Bronchial epithelial cell (primary cell): Measurements from ENCODE around the gene UBE2L6. TPM values are rescaled to one million over a fixed set of nuclear protein-coding genes. Genes with fewer than 3 reads are reported as not detected.

ENCODE experiments used
- DNase-seq: peaks from one replicate; pipeline ENCODE4 v3.0.0-alpha.2; 2010; ENCODE audit warnings: low read depth
- FAIRE-seq: peaks from 2 replicates; lab custom pipeline; 2011; peaks lifted over from hg19 to GRCh38; lab: Jason Lieb, UNC
- H3K27me3 ChIP-seq: 2 replicates; pipeline ENCODE4 v1.5.1; 2011; ENCODE audit warnings: low read length; ENCODE audit not compliant: control insufficient read depth, insufficient read depth
- H3K36me3 ChIP-seq: 2 replicates; pipeline ENCODE4 v1.5.1; 2011; ENCODE audit warnings: low read length; ENCODE audit not compliant: control insufficient read depth, insufficient read depth
- H3K4me3 ChIP-seq: 2 replicates; pipeline ENCODE4 v1.5.1; 2011; ENCODE audit warnings: mild to moderate bottlenecking, low read depth, low read length, control low read depth
- total RNA-seq: library from RNA; depleted of rRNA; stranded (reverse); fragments of >200 nt; gene quantifications from 2 replicates; pipeline ENCODE4 v1.2.1, GENCODE V29; 2014
- TF ChIP-seq, protein P1 (sequence below): IDR thresholded peaks from 2 replicates; pipeline ENCODE4 v1.5.1; 2011; ENCODE audit warnings: mild to moderate bottlenecking, moderate library complexity, low read length, control low read depth, inconsistent platforms; ENCODE audit not compliant: insufficient read depth, severe bottlenecking

Gene UBE2L6
- total RNA-seq, 1 donor from 2014 or later = 7.4 TPM

DNA sequence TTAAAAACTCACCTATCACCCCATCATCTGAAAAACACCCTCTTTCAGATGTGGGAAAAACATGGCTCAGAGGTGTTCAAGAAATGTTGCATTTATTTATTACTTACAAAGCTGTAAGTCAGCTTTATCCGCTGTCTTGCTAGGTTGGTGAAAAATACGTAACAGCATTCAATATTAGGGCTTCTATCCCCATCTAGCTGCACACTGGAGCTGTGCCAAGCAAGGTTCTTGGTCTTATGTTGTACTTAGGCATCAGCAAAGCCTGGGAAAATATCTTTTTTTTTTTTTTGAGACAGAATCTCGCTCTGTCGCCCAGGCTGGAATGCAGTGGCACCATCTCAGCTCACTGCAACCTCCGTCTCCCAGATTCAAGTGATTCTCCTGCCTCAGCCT lies 37.6 kb upstream of the UBE2L6 start:
- TF ChIP-seq, protein P1, sequence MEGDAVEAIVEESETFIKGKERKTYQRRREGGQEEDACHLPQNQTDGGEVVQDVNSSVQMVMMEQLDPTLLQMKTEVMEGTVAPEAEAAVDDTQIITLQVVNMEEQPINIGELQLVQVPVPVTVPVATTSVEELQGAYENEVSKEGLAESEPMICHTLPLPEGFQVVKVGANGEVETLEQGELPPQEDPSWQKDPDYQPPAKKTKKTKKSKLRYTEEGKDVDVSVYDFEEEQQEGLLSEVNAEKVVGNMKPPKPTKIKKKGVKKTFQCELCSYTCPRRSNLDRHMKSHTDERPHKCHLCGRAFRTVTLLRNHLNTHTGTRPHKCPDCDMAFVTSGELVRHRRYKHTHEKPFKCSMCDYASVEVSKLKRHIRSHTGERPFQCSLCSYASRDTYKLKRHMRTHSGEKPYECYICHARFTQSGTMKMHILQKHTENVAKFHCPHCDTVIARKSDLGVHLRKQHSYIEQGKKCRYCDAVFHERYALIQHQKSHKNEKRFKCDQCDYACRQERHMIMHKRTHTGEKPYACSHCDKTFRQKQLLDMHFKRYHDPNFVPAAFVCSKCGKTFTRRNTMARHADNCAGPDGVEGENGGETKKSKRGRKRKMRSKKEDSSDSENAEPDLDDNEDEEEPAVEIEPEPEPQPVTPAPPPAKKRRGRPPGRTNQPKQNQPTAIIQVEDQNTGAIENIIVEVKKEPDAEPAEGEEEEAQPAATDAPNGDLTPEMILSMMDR = no peak
- no peak overlapping the region for H3K4me3 ChIP-seq
- DNase-seq = no peak
- H3K36me3 ChIP-seq = no peaks in the 10 kb centered on the region
- H3K27me3 ChIP-seq = no peaks in the 10 kb centered on the region
- FAIRE-seq = no peak

DNA sequence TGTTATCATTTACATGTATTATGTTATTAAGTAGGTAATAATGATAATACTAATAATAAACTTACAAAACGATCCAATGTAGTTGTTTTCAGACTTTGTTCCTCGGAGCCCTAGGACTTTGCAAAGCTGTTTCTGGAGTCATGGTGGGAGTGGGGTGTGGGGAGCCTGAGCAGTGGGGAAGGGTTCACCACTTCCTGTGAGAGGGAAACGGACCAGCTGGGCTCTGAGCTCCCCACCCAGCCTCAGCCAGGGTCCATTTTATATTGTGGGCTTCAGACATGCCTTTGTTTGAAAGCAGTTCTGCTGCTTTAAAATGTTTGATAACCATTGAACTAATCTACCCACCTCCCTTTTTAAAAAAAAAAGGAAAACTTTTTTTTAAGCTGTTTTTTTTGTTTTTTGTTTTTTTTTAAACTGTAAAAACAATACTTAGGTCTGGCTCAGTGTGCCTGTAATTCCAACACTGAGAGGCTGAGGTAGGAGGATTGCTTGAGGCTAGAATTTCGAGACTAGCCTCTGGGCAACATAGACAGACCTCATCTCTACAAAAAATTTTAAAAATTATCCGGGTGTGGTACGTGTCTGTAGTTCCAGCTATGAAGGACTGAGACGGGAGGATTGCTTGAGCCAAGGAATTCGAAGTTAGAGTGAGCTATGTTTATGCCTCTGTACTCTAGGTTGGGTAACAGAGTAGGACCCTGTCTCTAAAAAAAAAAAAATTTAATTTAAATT lies 37.0 kb upstream of the UBE2L6 start:
- TF ChIP-seq, protein P1 = no peak
- Histone ChIP-seq H3K4me3 (no peak overlapping the region), H3K36me3 (no peaks in the 10 kb centered on the region), H3K27me3 (no peaks in the 10 kb centered on the region)
- DNase-seq (no peak), FAIRE-seq (no peak)

DNA sequence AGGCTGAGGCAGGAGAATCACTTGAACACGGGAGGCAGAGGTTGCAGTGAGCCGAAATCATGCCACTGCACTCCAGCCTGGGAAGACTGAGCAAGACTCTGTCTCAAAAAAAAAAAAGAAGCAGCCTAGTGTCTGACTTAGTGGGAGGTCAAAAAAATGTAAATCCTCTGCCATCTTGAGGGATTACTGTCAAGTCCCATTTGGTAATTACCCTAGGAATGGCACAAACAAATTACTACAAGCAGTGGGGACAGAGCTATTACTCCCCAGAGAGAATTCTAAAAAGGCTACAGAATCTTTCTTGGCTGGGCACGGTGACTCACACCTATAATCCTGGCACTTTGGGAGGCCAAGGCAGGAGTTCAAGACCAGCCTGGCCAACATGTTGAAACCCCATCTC lies 33.8 kb upstream of the UBE2L6 start:
- H3K4me3 ChIP-seq = no peak overlapping the region
- TF ChIP-seq, protein P1 = no peak
- DNase-seq (no peak), FAIRE-seq (no peak)
- no peaks in the 10 kb centered on the region for H3K36me3 ChIP-seq
- no peaks in the 10 kb centered on the region for H3K27me3 ChIP-seq

DNA sequence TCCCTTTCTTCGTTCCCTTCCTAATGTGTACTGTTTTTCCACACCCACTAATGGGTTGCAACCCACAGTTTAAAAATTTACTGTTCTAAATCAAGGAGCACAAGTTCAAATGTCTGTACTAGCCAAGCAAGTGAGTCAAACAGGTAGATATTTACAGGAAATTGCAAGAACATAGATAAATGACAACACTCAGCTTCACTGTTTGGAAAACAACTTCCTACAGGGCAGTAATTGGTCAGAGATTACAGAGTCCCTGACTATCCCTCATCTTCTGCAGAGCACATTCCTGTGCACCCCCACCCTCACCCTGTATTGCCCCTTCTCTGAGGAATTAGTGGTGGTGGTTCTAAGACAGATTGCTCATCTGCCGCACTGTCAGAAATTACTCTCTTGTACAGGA lies 31.9 kb upstream of the UBE2L6 start:
- peaks cover 2% of the 10 kb centered on the region for H3K27me3 ChIP-seq
- peak; percentile 42 for DNase-seq
- no peak overlapping the region for H3K4me3 ChIP-seq
- FAIRE-seq = peak; percentile 13
- TF ChIP-seq, protein P1 = no peak
- no peaks in the 10 kb centered on the region for H3K36me3 ChIP-seq

DNA sequence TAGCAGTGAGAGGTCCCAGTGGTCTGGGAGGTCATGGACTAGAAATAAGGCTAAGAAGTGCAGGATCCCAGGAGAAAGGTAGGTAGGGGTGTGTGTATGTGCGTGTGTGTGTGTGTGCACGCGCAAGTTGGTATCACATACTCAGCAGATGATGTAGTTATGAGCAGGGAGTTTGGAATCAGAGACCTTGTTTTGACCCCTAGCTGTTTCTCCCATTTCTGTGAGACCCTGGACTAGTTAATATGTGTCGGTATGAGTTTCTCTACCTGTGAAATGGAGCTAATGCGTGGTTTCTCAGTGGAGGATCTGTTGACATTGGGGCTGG lies 31.3 kb upstream of the UBE2L6 start:
- DNase-seq = peak; percentile 39

More for the DNA sequence above, 31.3 kb upstream of the UBE2L6 start:
- Histone ChIP-seq H3K4me3 (no peak overlapping the region), H3K36me3 (no peaks in the 10 kb centered on the region), H3K27me3 (peaks cover 2% of the 10 kb centered on the region)
- TF ChIP-seq, protein P1 = no peak
- FAIRE-seq = no peak
